Karpas-422 (cell line): ENCODE data around the gene PRKAG2. TPM values are rescaled to one million over a fixed set of nuclear protein-coding genes. Genes with fewer than 3 reads are reported as not detected.

Experiments used
- DNase-seq: peaks from one replicate; pipeline ENCODE4 v3.0.0-alpha.2; 2015
- H2AFZ ChIP-seq: fragments of 200-600 bp; sonication (generic); 2 replicates; pipeline ENCODE4 v1.6.1; 2014; ENCODE audit warnings: antibody characterized with exemption, low read length, mixed read lengths
- H3K27ac ChIP-seq: fragments of 200-600 bp; sonication (generic); 2 replicates; pipeline ENCODE4 v1.5.1; 2014; ENCODE audit warnings: mild to moderate bottlenecking, low read length, moderate library complexity
- H3K27me3 ChIP-seq: fragments of 200-600 bp; sonication (generic); 2 replicates; pipeline ENCODE4 v1.6.1; 2014; ENCODE audit warnings: low read length, mixed read lengths
- H3K36me3 ChIP-seq: fragments of 200-600 bp; sonication (generic); 2 replicates; pipeline ENCODE4 v1.6.1; 2014; ENCODE audit warnings: low read length, mixed read lengths; ENCODE audit not compliant: insufficient read depth
- H3K4me1 ChIP-seq: fragments of 200-600 bp; sonication (generic); 2 replicates; pipeline ENCODE4 v1.6.1; 2014; ENCODE audit warnings: mild to moderate bottlenecking, low read length, mixed read lengths
- H3K4me2 ChIP-seq: fragments of 200-600 bp; sonication (generic); 2 replicates; pipeline ENCODE4 v1.6.1; 2014; ENCODE audit warnings: low read length, low read depth, mild to moderate bottlenecking; ENCODE audit not compliant: poor library complexity, severe bottlenecking
- H3K4me3 ChIP-seq: fragments of 200-600 bp; sonication (generic); 2 replicates; pipeline ENCODE4 v1.5.1; 2014; ENCODE audit warnings: mild to moderate bottlenecking, antibody characterized with exemption, low read length, mixed read lengths
- H3K79me2 ChIP-seq: fragments of 200-600 bp; sonication (generic); 2 replicates; pipeline ENCODE4 v1.6.1; 2014; ENCODE audit warnings: mild to moderate bottlenecking, low read length, mixed read lengths
- H3K9ac ChIP-seq: fragments of 200-600 bp; sonication (generic); 2 replicates; pipeline ENCODE4 v1.6.0; 2014; ENCODE audit warnings: low read length
- H3K9me2 ChIP-seq: fragments of 200-600 bp; sonication (generic), shearing (Covaris generic); replicated peaks from 2 replicates; pipeline ENCODE4 v1.6.0; 2014; ENCODE audit warnings: mild to moderate bottlenecking, low read length, moderate library complexity; ENCODE audit not compliant: insufficient read depth
- H3K9me3 ChIP-seq: fragments of 300-700, 200-600 bp; sonication (generic); 2 replicates; pipeline ENCODE4 v1.6.1; 2014; ENCODE audit warnings: low read length, mixed read lengths
- H4K20me1 ChIP-seq: fragments of 200-600 bp; sonication (generic); 2 replicates; pipeline ENCODE4 v1.6.1; 2014; ENCODE audit warnings: mild to moderate bottlenecking, antibody characterized with exemption, low read length, low read depth; ENCODE audit not compliant: insufficient read depth
- total RNA-seq: library from RNA; depleted of rRNA; stranded (reverse); fragments of >200 nt; shearing (Covaris generic); gene quantifications from 2 replicates; pipeline ENCODE4 v1.2.3, GENCODE V29; 2014; ENCODE audit warnings: low replicate concordance

PRKAG2 gene
- total RNA-seq, 1 experiment from 2014 or later, result 6.3 TPM

- Histone ChIP-seq H3K9me3 (no peaks in the 10 kb centered on the region), H3K27me3 (no peaks in the 10 kb centered on the region), H3K4me2 (no peak overlapping the region), H3K79me2 (no peaks in the 10 kb centered on the region), H3K9me2 (no peaks in the 10 kb centered on the region), H2AFZ (no peak overlapping the region), H3K27ac (no peak overlapping the region), H4K20me1 (no peaks in the 10 kb centered on the region), H3K36me3 (no peaks in the 10 kb centered on the region), H3K4me3 (no peak overlapping the region), H3K4me1 (no peaks in the 10 kb centered on the region), H3K9ac (no peak overlapping the region)
- no peak for DNase-seq
These were observed 27.0 kb downstream of the PRKAG2 start for GRCh38 chr7:151849879-151850260.

GRCh38 chr7:151849008-151849878, 27.7 kb downstream of the PRKAG2 start:
- no peaks in the 10 kb centered on the region for H3K36me3 ChIP-seq
- H3K4me1 ChIP-seq, result no peaks in the 10 kb centered on the region
- H3K79me2 ChIP-seq, result no peaks in the 10 kb centered on the region
- H3K9ac ChIP-seq, result no peak overlapping the region
- H3K4me2 ChIP-seq, result no peak overlapping the region
- no peaks in the 10 kb centered on the region for H3K9me2 ChIP-seq
- H4K20me1 ChIP-seq, result no peaks in the 10 kb centered on the region
- no peaks in the 10 kb centered on the region for H3K9me3 ChIP-seq
- no peaks in the 10 kb centered on the region for H3K27me3 ChIP-seq
- no peak for DNase-seq
- no peak overlapping the region for H3K4me3 ChIP-seq
- no peak overlapping the region for H3K27ac ChIP-seq
- no peak overlapping the region for H2AFZ ChIP-seq

- no peaks in the 10 kb centered on the region for H3K79me2 ChIP-seq
- H2AFZ ChIP-seq, result no peak overlapping the region
- DNase-seq, result no peak
These were observed 29.2 kb downstream of the PRKAG2 start for GRCh38 chr7:151847681-151848081.

GRCh38 chr7:151847136-151847535, 29.8 kb downstream of the PRKAG2 start:
- Histone ChIP-seq H3K36me3 (no peaks in the 10 kb centered on the region), H3K9me3 (no peaks in the 10 kb centered on the region), H3K27me3 (no peaks in the 10 kb centered on the region), H3K27ac (no peak overlapping the region), H3K79me2 (no peaks in the 10 kb centered on the region), H2AFZ (no peak overlapping the region), H3K4me1 (no peaks in the 10 kb centered on the region), H4K20me1 (no peaks in the 10 kb centered on the region), H3K9ac (no peak overlapping the region), H3K4me3 (no peak overlapping the region), H3K9me2 (no peaks in the 10 kb centered on the region), H3K4me2 (no peak overlapping the region)
- no peak for DNase-seq

More at GRCh38 chr7:151847681-151848081, 29.2 kb downstream of the PRKAG2 start:
- H3K27ac ChIP-seq, result no peak overlapping the region
- H3K9me2 ChIP-seq, result no peaks in the 10 kb centered on the region
- no peaks in the 10 kb centered on the region for H3K27me3 ChIP-seq
- no peaks in the 10 kb centered on the region for H3K9me3 ChIP-seq
- H3K9ac ChIP-seq, result no peak overlapping the region
- H3K4me1 ChIP-seq, result no peaks in the 10 kb centered on the region
- no peaks in the 10 kb centered on the region for H4K20me1 ChIP-seq
- no peak overlapping the region for H3K4me2 ChIP-seq
- H3K36me3 ChIP-seq, result no peaks in the 10 kb centered on the region
- no peak overlapping the region for H3K4me3 ChIP-seq

GRCh38 chr7:151845412-151846205, 31.3 kb downstream of the PRKAG2 start:
- Histone ChIP-seq H3K9ac (no peak overlapping the region), H3K4me2 (no peak overlapping the region), H3K27ac (no peak overlapping the region), H3K79me2 (no peaks in the 10 kb centered on the region), H3K9me2 (no peaks in the 10 kb centered on the region), H4K20me1 (no peaks in the 10 kb centered on the region), H3K27me3 (no peaks in the 10 kb centered on the region), H3K36me3 (no peaks in the 10 kb centered on the region), H3K4me1 (no peaks in the 10 kb centered on the region), H3K9me3 (no peaks in the 10 kb centered on the region), H2AFZ (no peak overlapping the region), H3K4me3 (no peak overlapping the region)
- DNase-seq, result no peak

- Histone ChIP-seq H2AFZ (no peak overlapping the region), H4K20me1 (no peaks in the 10 kb centered on the region), H3K9ac (no peak overlapping the region), H3K4me3 (no peak overlapping the region), H3K9me2 (no peaks in the 10 kb centered on the region), H3K9me3 (no peaks in the 10 kb centered on the region), H3K27me3 (no peaks in the 10 kb centered on the region), H3K27ac (no peak overlapping the region), H3K4me2 (no peak overlapping the region), H3K4me1 (peaks cover 4% of the 10 kb centered on the region), H3K79me2 (no peaks in the 10 kb centered on the region), H3K36me3 (no peaks in the 10 kb centered on the region)
- no peak for DNase-seq
These were observed 32.1 kb downstream of the PRKAG2 start for GRCh38 chr7:151844825-151845200.

GRCh38 chr7:151844071-151844824, 32.7 kb downstream of the PRKAG2 start:
- no peak overlapping the region for H3K4me3 ChIP-seq
- H2AFZ ChIP-seq, result no peak overlapping the region
- DNase-seq, result no peak
- no peaks in the 10 kb centered on the region for H3K9me3 ChIP-seq
- no peak overlapping the region for H3K9ac ChIP-seq
- no peak overlapping the region for H3K4me2 ChIP-seq
- H3K27ac ChIP-seq, result no peak overlapping the region
- peaks cover 9% of the 10 kb centered on the region for H3K4me1 ChIP-seq
- H3K79me2 ChIP-seq, result no peaks in the 10 kb centered on the region
- no peaks in the 10 kb centered on the region for H3K9me2 ChIP-seq
- no peaks in the 10 kb centered on the region for H3K27me3 ChIP-seq
- H3K36me3 ChIP-seq, result no peaks in the 10 kb centered on the region
- H4K20me1 ChIP-seq, result no peaks in the 10 kb centered on the region

GRCh38 chr7:151843181-151843580, 33.7 kb downstream of the PRKAG2 start:
- no peaks in the 10 kb centered on the region for H3K79me2 ChIP-seq

More at GRCh38 chr7:151843181-151843580, 33.7 kb downstream of the PRKAG2 start:
- no peaks in the 10 kb centered on the region for H4K20me1 ChIP-seq
- DNase-seq, result no peak
- no peaks in the 10 kb centered on the region for H3K9me3 ChIP-seq
- H3K4me3 ChIP-seq, result no peak overlapping the region
- H2AFZ ChIP-seq, result no peak overlapping the region
- H3K27me3 ChIP-seq, result no peaks in the 10 kb centered on the region
- H3K4me2 ChIP-seq, result no peak overlapping the region
- no peak overlapping the region for H3K27ac ChIP-seq
- H3K4me1 ChIP-seq, result peaks cover 20% of the 10 kb centered on the region
- H3K36me3 ChIP-seq, result no peaks in the 10 kb centered on the region
- no peak overlapping the region for H3K9ac ChIP-seq
- H3K9me2 ChIP-seq, result no peaks in the 10 kb centered on the region
